HG03139 (cell line): ENCODE data around the gene EEF1AKMT1.
"Not testable (repeated sequence)": the region's sequence is repeated elsewhere in the genome, so short reads cannot be mapped to it uniquely, and the experiment has no call there.

Source experiments
- ATAC-seq: cut with Tn5 transposase; IDR thresholded peaks from one replicate; pipeline ENCODE4 v1.9.1; 2021; ENCODE audit not compliant: unreplicated experiment

The EEF1AKMT1 gene

GRCh38 chr13:20700288-20700687 is 73.5 kb downstream of the EEF1AKMT1 start:
- ATAC-seq, result no peak

GRCh38 chr13:20699715-20700114 is 74.0 kb downstream of the EEF1AKMT1 start:
- no peak for ATAC-seq

GRCh38 chr13:20696073-20696472 is 77.7 kb downstream of the EEF1AKMT1 start:
- no peak for ATAC-seq

- ATAC-seq, result no peak
Measured at GRCh38 chr13:20691616-20692015, 82.1 kb downstream of the EEF1AKMT1 start.

- no peak for ATAC-seq
Measured at GRCh38 chr13:20689291-20689690, 84.5 kb downstream of the EEF1AKMT1 start.

- no peak for ATAC-seq
Measured at GRCh38 chr13:20686863-20687579, 86.7 kb downstream of the EEF1AKMT1 start.

- ATAC-seq, result no peak
Measured at GRCh38 chr13:20686167-20686566, 87.6 kb downstream of the EEF1AKMT1 start.

GRCh38 chr13:20685092-20685491 is 88.7 kb downstream of the EEF1AKMT1 start:
- no peak for ATAC-seq

- no peak for ATAC-seq
Measured at GRCh38 chr13:20684546-20684945, 89.2 kb downstream of the EEF1AKMT1 start.

- ATAC-seq, result no peak
Measured at GRCh38 chr13:20684041-20684440, 89.7 kb downstream of the EEF1AKMT1 start.

- ATAC-seq, result no peak
Measured at GRCh38 chr13:20682061-20682460, 91.7 kb downstream of the EEF1AKMT1 start.

GRCh38 chr13:20681481-20681880 is 92.3 kb downstream of the EEF1AKMT1 start:
- ATAC-seq, result not testable (repeated sequence)

- ATAC-seq, result no peak
Measured at GRCh38 chr13:20680416-20681080, 93.2 kb downstream of the EEF1AKMT1 start.

GRCh38 chr13:20679879-20680278 is 93.9 kb downstream of the EEF1AKMT1 start:
- ATAC-seq, result no peak
